Urinary bladder (tissue), 4 donors: ENCODE results near the gene MKRN2. TPM values are rescaled to one million over a fixed set of nuclear protein-coding genes. Genes with fewer than 3 reads are reported as not detected.
"Not testable (repeated sequence)": the region's sequence is repeated elsewhere in the genome, so short reads cannot be mapped to it uniquely, and the experiment has no call there.

Source experiments
- DNase-seq: peaks from one replicate; pipeline ENCODE4 v3.0.0-alpha.2; 2015; ENCODE audit errors: extremely low spot score
- H3K27ac ChIP-seq: one replicate; pipeline ENCODE4 v1.5.1; 2013; ENCODE audit warnings: low read depth, mild to moderate bottlenecking, moderate library complexity
- H3K36me3 ChIP-seq: one replicate; pipeline ENCODE4 v1.6.1; 2013; ENCODE audit warnings: mild to moderate bottlenecking, moderate library complexity; ENCODE audit not compliant: insufficient read depth
- H3K4me1 ChIP-seq: one replicate; pipeline ENCODE4 v1.6.1; 2013; ENCODE audit warnings: mild to moderate bottlenecking, moderate library complexity; ENCODE audit not compliant: insufficient read depth
- H3K4me3 ChIP-seq: one replicate; pipeline ENCODE4 v1.5.1; 2013; ENCODE audit warnings: low read depth, low read length
- WGBS: extraction: QIAGEN DNeasy Blood & Tissue Kit; methylation state at CpG from one replicate; pipeline ENCODE4 v1.1.7; 2013; 5-methylcytosine and 5-hydroxymethylcytosine counted together
- polyA plus RNA-seq: library from polyadenylated mRNA; stranded (reverse); fragments of 200-250 nt; gene quantifications from one replicate; pipeline ENCODE4 v1.2.3, GENCODE V29; 2013
- total RNA-seq: library from RNA; depleted of rRNA; stranded (reverse); fragments of >200 nt; gene quantifications from one replicate; pipeline ENCODE4 v1.2.3, GENCODE V29; 2014
- donor health status: healthy with polysubstance abuse.
- donor health status: healthy.

The MKRN2 gene
- total and polyA plus RNA-seq, 2 donors: 27.8 to 33.6 TPM

- Histone ChIP-seq H3K4me1 (no peaks in the 10 kb centered on the region), H3K4me3 (no peak overlapping the region), H3K27ac (no peak overlapping the region), H3K36me3 (peaks cover 7% of the 10 kb centered on the region)
- DNase-seq: no peak
- WGBS: 90% methylated on average over 6 of the region's 6 CpGs
Observed at GRCh38 chr3:12612514-12613226, 55.8 kb downstream of the MKRN2 start.

DNA sequence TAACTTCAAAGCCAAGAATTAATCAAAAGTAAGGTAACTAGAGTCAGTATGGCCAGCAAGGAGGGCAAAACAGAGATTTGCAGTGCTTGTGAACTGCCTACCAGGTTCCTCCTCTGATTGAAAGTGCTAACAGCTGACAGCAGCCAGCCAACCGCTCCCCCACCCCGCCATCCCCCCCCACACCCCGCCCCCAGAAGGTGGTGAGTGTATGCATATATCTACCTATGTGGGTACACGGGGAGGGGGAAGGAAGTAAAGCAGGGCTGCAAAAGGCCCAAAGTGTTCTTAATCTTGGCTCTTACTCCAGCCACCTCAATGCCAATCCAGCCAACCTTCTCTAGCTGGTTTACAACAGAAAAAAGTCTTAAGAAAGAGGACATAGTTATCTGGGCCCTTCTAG, 56.4 kb downstream of the MKRN2 start:
- no peaks in the 10 kb centered on the region for H3K4me1 ChIP-seq
- peaks cover 7% of the 10 kb centered on the region for H3K36me3 ChIP-seq
- no peak for DNase-seq
- no peak overlapping the region for H3K27ac ChIP-seq
- WGBS: 64% methylated on average over 4 of the region's 4 CpGs
- H3K4me3 ChIP-seq: no peak overlapping the region

GRCh38 chr3:12615266-12615665, 58.4 kb downstream of the MKRN2 start:
- 98% methylated on average over 4 of the region's 4 CpGs for WGBS
- H3K4me1 ChIP-seq: no peaks in the 10 kb centered on the region
- DNase-seq: no peak
- H3K27ac ChIP-seq: no peak overlapping the region
- peaks cover 4% of the 10 kb centered on the region for H3K36me3 ChIP-seq
- no peak overlapping the region for H3K4me3 ChIP-seq

DNA sequence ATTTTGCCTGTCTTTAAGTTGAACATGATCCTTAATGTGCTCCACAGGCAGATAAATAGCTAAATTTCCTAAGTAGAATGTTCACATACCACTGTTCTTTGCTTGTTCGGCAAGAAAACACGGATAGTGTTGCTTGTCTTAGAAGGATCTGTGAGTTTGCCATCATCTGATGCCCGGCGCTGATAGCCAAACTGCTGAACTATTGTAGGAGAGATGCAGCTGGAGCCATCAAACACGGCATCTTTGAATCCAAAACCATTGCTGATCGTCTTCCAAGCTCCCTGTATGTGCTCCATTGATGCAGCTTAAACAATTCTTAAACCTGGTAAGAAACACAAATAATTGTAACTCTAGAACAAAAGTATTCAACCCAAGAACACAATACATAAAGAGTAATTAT, 61.5 kb downstream of the MKRN2 start:
- no peak overlapping the region for H3K27ac ChIP-seq
- no peaks in the 10 kb centered on the region for H3K4me1 ChIP-seq
- no peak for DNase-seq
- no peak overlapping the region for H3K4me3 ChIP-seq
- peaks cover 3% of the 10 kb centered on the region for H3K36me3 ChIP-seq
- WGBS: 90% methylated on average over 6 of the region's 6 CpGs

- H3K4me3 ChIP-seq: no peak overlapping the region
- H3K4me1 ChIP-seq: no peaks in the 10 kb centered on the region
- 93% methylated on average over 6 of the region's 6 CpGs for WGBS
- no peak overlapping the region for H3K27ac ChIP-seq
- DNase-seq: no peak
- peaks cover 3% of the 10 kb centered on the region for H3K36me3 ChIP-seq
Observed at GRCh38 chr3:12620305-12620704, 63.4 kb downstream of the MKRN2 start.

DNA sequence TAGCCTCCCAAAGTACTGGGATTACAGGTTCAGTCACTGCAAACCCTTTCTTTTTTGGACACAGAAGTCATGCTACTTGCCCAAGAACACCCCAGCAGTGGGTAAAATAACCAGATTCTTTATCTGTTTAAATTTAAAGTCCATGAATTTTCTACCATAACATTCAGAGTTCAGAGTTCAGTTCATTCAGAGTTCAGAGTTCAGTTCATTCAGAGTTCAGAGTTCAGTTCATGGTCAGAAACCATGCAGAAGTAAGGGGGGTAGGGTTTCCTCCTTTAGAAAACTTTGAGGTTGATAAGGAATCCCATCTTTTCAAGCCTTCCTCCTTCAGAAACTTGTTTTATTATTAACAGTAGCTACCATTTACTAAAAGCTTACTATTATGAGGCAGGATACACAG, 63.8 kb downstream of the MKRN2 start:
- Histone ChIP-seq H3K4me1 (no peaks in the 10 kb centered on the region), H3K27ac (no peak overlapping the region), H3K36me3 (peaks cover 3% of the 10 kb centered on the region), H3K4me3 (no peak overlapping the region)
- no peak for DNase-seq

GRCh38 chr3:12622335-12622734, 65.4 kb downstream of the MKRN2 start:
- no peak for DNase-seq
- H3K4me1 ChIP-seq: no peaks in the 10 kb centered on the region
- WGBS: 71% methylated on average over 4 of the region's 4 CpGs

GRCh38 chr3:12624056-12624455, 67.2 kb downstream of the MKRN2 start:
- Histone ChIP-seq H3K27ac (no peak overlapping the region), H3K36me3 (no peaks in the 10 kb centered on the region), H3K4me3 (no peak overlapping the region), H3K4me1 (no peaks in the 10 kb centered on the region)
- DNase-seq: no peak
- 90% methylated on average over 5 of the region's 5 CpGs for WGBS

More at GRCh38 chr3:12622335-12622734, 65.4 kb downstream of the MKRN2 start:
- H3K4me3 ChIP-seq: no peak overlapping the region
- no peak overlapping the region for H3K27ac ChIP-seq
- no peaks in the 10 kb centered on the region for H3K36me3 ChIP-seq

DNA sequence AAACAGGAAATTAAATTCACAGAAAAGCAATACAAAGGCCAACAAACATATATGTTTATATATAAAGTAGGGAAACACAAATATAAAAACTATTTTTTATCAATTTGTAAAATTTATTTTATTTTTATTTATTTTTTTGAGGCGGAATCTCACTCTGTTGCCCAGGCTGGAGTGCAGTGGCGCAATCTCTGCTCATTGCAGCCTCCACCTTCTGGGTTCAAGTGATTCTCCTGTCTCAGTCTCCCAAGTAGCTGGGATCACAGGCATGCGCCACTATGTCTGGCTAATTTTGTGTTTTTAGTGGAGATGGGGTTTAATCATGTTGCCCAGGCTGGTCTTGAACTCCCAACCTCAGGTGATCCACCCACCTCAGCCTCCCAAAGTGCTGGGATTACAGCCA, 68.1 kb downstream of the MKRN2 start:
- not testable (repeated sequence) for H3K4me1 ChIP-seq, DNase-seq, H3K27ac ChIP-seq, H3K36me3 ChIP-seq, H3K4me3 ChIP-seq
- 97% methylated on average over 3 of the region's 3 CpGs for WGBS

DNA sequence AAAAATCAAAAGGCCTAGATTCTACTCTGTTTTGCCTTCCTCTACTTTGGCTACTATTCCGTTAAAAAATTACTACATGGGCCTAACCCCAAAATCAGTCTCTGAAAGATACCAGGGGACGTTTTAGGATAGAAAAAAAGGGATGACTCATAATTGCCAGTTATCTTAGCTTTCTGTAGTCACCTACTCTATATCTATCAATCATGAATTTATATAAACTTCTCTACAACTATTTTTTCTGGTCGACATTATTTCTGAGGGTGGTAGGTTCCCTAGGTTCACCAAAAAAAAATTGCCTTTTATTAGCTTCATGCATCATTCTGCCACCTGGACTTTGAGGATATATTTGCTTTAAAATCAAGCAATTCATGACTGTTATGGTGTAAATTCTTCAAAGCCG, 70.5 kb downstream of the MKRN2 start:
- Histone ChIP-seq H3K4me1 (no peaks in the 10 kb centered on the region), H3K27ac (no peak overlapping the region), H3K4me3 (no peak overlapping the region), H3K36me3 (no peaks in the 10 kb centered on the region)
- WGBS: 46% methylated on average over 4 of the region's 4 CpGs
- no peak for DNase-seq

DNA sequence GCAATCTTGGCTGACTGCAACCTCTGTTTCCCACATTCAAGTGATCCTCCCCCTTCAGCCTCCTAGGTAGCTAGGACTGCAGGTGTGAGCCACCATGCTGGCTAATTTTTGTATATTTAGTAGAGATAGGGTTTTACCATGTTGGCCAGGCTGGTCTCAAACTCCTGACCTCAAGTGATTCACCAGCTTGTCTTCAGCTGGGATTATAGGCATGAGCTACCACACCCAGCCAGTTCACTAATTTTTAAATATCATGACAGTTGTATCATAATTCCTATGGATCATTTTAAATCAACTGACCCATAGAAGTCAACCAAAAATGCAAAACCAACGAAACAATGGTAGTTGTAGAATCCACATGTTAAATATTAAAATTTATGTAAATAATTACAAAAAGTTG, 71.9 kb downstream of the MKRN2 start:
- Histone ChIP-seq H3K4me1 (no peaks in the 10 kb centered on the region), H3K27ac (no peak overlapping the region), H3K4me3 (no peak overlapping the region), H3K36me3 (no peaks in the 10 kb centered on the region)
- DNase-seq: no peak
- WGBS: 84% methylated on average over 1 of the region's 1 CpG

DNA sequence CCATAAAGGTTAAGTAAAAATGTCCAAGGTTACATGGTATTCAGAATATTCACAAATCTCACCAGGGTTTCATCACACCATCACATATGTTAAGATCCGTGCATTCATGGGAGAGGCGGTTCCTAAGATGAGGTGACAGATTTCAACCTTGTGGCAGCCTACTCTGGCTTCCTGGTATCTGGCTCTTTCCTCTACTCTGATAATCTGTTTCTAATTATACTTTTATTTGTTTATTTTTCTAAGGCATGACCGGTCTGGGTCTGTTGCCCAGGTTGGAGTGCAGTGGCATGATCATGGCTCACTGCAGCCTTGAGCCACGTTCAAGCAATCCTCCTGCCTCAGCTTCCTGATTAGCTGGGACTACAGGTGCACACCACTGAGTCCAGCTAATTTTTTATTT, 72.7 kb downstream of the MKRN2 start:
- no peaks in the 10 kb centered on the region for H3K4me1 ChIP-seq
- WGBS: 41% methylated on average over 4 of the region's 4 CpGs
- no peak for DNase-seq
- no peak overlapping the region for H3K4me3 ChIP-seq
- no peaks in the 10 kb centered on the region for H3K36me3 ChIP-seq
- no peak overlapping the region for H3K27ac ChIP-seq

- Histone ChIP-seq H3K36me3 (no peaks in the 10 kb centered on the region), H3K27ac (no peak overlapping the region), H3K4me1 (no peaks in the 10 kb centered on the region), H3K4me3 (no peak overlapping the region)
- WGBS: 79% methylated on average over 2 of the region's 2 CpGs
- DNase-seq: no peak
Observed at GRCh38 chr3:12630292-12630691, 73.4 kb downstream of the MKRN2 start.

DNA sequence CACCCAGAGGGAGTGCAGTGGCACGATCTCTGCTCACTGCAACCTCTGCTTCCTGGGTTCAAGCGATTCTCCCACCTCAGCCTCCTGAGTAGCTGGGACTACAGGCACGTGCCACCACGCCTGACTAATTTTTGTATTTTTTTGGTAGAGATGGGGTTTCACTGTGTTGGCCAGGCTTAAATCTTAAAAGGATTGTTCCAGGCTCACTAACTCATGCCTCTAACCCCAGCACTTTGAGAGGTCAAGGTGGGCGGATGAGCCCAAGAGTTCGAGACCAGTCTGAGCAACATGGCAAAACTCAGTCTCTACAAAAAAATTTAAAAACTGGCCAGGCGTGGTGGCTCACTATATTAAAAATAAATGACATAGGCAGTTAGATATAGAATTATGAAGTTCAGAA, 74.0 kb downstream of the MKRN2 start:
- not testable (repeated sequence) for H3K36me3 ChIP-seq, H3K4me3 ChIP-seq, H3K27ac ChIP-seq, DNase-seq, H3K4me1 ChIP-seq
- 95% methylated on average over 7 of the region's 7 CpGs for WGBS

DNA sequence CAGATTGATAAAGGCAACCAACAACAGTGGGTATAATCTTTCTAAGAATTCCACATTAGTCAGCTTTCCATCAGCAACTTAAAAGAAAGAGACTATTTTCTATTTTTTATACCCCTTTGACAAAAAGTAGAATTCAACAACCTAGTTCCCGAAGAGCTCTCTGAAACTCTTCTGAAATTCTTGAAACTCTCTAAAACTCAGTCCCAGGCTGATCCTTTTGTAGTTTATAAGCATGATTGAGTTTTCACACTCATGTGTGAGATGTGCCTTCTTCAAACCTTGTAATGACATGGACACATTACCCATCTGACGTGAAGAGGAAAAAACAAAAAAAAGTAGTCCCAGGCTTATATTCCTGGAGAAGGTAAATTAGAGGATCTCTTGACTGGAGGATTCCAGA, 75.6 kb downstream of the MKRN2 start:
- Histone ChIP-seq H3K27ac (no peak overlapping the region), H3K4me1 (no peaks in the 10 kb centered on the region), H3K36me3 (no peaks in the 10 kb centered on the region), H3K4me3 (no peak overlapping the region)
- no peak for DNase-seq
- 92% methylated on average over 2 of the region's 2 CpGs for WGBS
